ENCODE results near the gene REM2. TPM values are rescaled to one million over a fixed set of nuclear protein-coding genes. Genes with fewer than 3 reads are reported as not detected.

REM2 gene
- total RNA-seq, 1 donor from 2014 or later = 0.83 TPM

- H3K27ac ChIP-seq = peak overlapping the region; percentile 93
- H3K4me3 ChIP-seq = peak overlapping the region; percentile 87
- intact Hi-C loops (cut with DNase I) = no loop called here
- peaks cover 38% of the 10 kb centered on the region for H3K4me1 ChIP-seq
- no peaks in the 10 kb centered on the region for H3K9me3 ChIP-seq
- H3K36me3 ChIP-seq = peaks cover 44% of the 10 kb centered on the region
- peak; percentile 52 to 71 for ATAC-seq
- no peak for TF ChIP-seq CTCF (IDR thresholded peaks at IDR 0.05)
- H3K27me3 ChIP-seq (ENCODE audit: low read depth) = no peaks in the 10 kb centered on the region
- peak; percentile 46 for DNase-seq
These were observed 45.1 kb upstream of the REM2 start for GRCh38 chr14:22837750-22838538.

- H3K27me3 ChIP-seq (ENCODE audit: low read depth) = no peaks in the 10 kb centered on the region
- H3K4me3 ChIP-seq = peak overlapping the region; percentile 87
- H3K36me3 ChIP-seq = peaks cover 44% of the 10 kb centered on the region
- intact Hi-C loops (cut with DNase I) = no loop called here
- TF ChIP-seq CTCF (IDR thresholded peaks at IDR 0.05) = no peak
- no peaks in the 10 kb centered on the region for H3K9me3 ChIP-seq
- H3K4me1 ChIP-seq = peaks cover 38% of the 10 kb centered on the region
- H3K27ac ChIP-seq = peak overlapping the region; percentile 93
- DNase-seq = peak; percentile 46
- ATAC-seq = peak in 1 of 2 donors; percentile 7
These were observed 44.4 kb upstream of the REM2 start for GRCh38 chr14:22838631-22839041.

- ATAC-seq (no peak), DNase-seq (peak; percentile 41)
- Histone ChIP-seq H3K36me3 (peaks cover 44% of the 10 kb centered on the region), H3K27ac (peak overlapping the region; percentile 93), H3K4me1 (peaks cover 38% of the 10 kb centered on the region), H3K9me3 (no peaks in the 10 kb centered on the region), H3K27me3 (ENCODE audit: low read depth) (no peaks in the 10 kb centered on the region), H3K4me3 (peak overlapping the region; percentile 87)
- intact Hi-C loops (cut with DNase I) = no loop called here
- TF ChIP-seq CTCF (IDR thresholded peaks at IDR 0.05) = no peak
These were observed 43.8 kb upstream of the REM2 start for GRCh38 chr14:22839159-22839779.

- H3K9me3 ChIP-seq = no peaks in the 10 kb centered on the region
- peak; percentile 31 for DNase-seq
- H3K4me3 ChIP-seq = no peak overlapping the region
- no peaks in the 10 kb centered on the region for H3K27me3 ChIP-seq (ENCODE audit: low read depth)
- peaks cover 40% of the 10 kb centered on the region for H3K4me1 ChIP-seq
- ATAC-seq = no peak
- H3K36me3 ChIP-seq = peaks cover 56% of the 10 kb centered on the region
- intact Hi-C loops (cut with DNase I) = no loop called here
- no peak overlapping the region for H3K27ac ChIP-seq
- TF ChIP-seq CTCF (IDR thresholded peaks at IDR 0.05) = no peak
These were observed 41.7 kb upstream of the REM2 start for GRCh38 chr14:22841311-22841710.

GRCh38 chr14:22841769-22842168 lies 41.3 kb upstream of the REM2 start:
- no peaks in the 10 kb centered on the region for H3K9me3 ChIP-seq
- no peak overlapping the region for H3K27ac ChIP-seq
- intact Hi-C loops (cut with DNase I) = no loop called here
- peaks cover 45% of the 10 kb centered on the region for H3K4me1 ChIP-seq
- H3K27me3 ChIP-seq (ENCODE audit: low read depth) = no peaks in the 10 kb centered on the region
- no peak for TF ChIP-seq CTCF (IDR thresholded peaks at IDR 0.05)
- ATAC-seq (no peak), DNase-seq (peak; percentile 15)
- H3K4me3 ChIP-seq = no peak overlapping the region
- peaks cover 60% of the 10 kb centered on the region for H3K36me3 ChIP-seq
